Activated naive CD8-positive, alpha-beta T cell treated with anti-CD3 and anti-CD28 coated beads, Interleukin-2, amount 50 U/mL, for 24 hours (primary cell): ENCODE measurements around the gene BRIP1.

Experiments
- ATAC-seq: fragments of 150-1000 bp; cut with Tn5 transposase; one replicate; pipeline ENCODE4 v1.10.0; 2021
- DNase-seq: peaks from one replicate; pipeline ENCODE4 v3.0.0; 2021
- H3K27ac Mint-ChIP-seq: one replicate; pipeline ENCODE4 v1.8.0; 2021; ENCODE audit warnings: mild to moderate bottlenecking, mixed read lengths
- H3K27me3 Mint-ChIP-seq: one replicate; pipeline ENCODE4 v1.8.0; 2021; ENCODE audit warnings: mixed read lengths
- H3K36me3 Mint-ChIP-seq: one replicate; pipeline ENCODE4 v1.8.0; 2021; ENCODE audit warnings: low read depth, mixed read lengths
- H3K4me1 Mint-ChIP-seq: one replicate; pipeline ENCODE4 v1.8.0; 2021; ENCODE audit warnings: mixed read lengths
- H3K4me3 Mint-ChIP-seq: one replicate; pipeline ENCODE4 v1.8.0; 2021; ENCODE audit warnings: mild to moderate bottlenecking, moderate library complexity, mixed read lengths
- H3K9me3 Mint-ChIP-seq: one replicate; pipeline ENCODE4 v1.8.0; 2021; ENCODE audit warnings: mixed read lengths

The BRIP1 gene

GRCh38 chr17:61631800-61632199 lies 231.5 kb downstream of the BRIP1 start:
- Mint-ChIP-seq H3K4me3 (no peak overlapping the region), H3K27ac (no peak overlapping the region), H3K4me1 (no peaks in the 10 kb centered on the region), H3K36me3 (no peaks in the 10 kb centered on the region), H3K27me3 (peaks cover 52% of the 10 kb centered on the region), H3K9me3 (no peaks in the 10 kb centered on the region)
- DNase-seq = no peak
- no peak for ATAC-seq
